Measurements from ENCODE around the gene HOXC10. TPM values are rescaled to one million over a fixed set of nuclear protein-coding genes. Genes with fewer than 3 reads are reported as not detected.

The HOXC10 gene
- total and polyA plus RNA-seq, 2 donors (not counting 3 experiments of a cell fraction or from before 2014, with no cell fraction given), result 0.18 TPM; not detected in 1

DNA sequence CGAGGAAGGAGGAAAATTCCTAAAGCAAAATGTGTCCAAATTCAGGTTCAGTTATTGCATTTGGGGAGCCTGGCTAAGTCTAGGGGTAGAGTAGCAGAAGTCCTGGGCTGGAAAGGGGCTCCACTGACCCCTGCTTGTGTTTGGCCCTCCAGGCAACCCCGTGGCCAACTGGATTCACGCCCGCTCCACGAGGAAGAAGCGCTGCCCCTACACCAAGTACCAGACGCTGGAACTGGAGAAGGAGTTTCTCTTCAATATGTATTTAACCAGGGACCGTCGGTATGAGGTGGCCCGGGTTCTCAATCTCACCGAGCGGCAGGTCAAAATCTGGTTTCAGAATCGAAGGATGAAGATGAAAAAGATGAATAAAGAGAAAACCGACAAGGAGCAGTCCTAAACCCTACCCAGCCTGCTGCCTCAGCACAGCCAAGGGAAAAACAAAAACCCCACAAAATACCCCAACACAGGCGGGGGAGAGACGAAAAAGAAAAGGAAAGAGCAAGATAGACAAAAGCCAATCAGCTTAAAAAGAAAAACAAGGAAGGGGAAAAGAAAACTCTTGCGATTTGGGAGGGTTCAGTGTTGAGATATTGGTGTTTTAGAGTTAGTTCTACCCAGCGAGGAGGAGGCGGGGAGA is 17.4 kb downstream of the HOXC10 start:
- intact Hi-C loops (cut with micrococcal nuclease), result loop anchor here (10.0 kb wide), 1 partner anchor 362 kb away; the partner anchor contains the start of gene GPR84
- POLR2A ChIA-PET, result no interaction called here
- FAIRE-seq, result no peak

More for the DNA sequence above, 17.4 kb downstream of the HOXC10 start:
- no peak for DNase-seq (ENCODE audit: low read depth, low spot score)
- dilution Hi-C loops (cut with MboI; ENCODE audit: extremely low pct_ligation_motif_present, low sequenced_read_pairs), result no loop called here
- Histone ChIP-seq H3K36me3 (ENCODE audit: control insufficient read depth in 2 of 2, extremely low read depth in 1 of 2, insufficient read depth in 2 of 2, low read length in 2 of 2) (no peaks in the 10 kb centered on the region), H3K9me3 (replicated peaks; ENCODE audit: control insufficient read depth, insufficient read depth, low read length) (no peaks in the 10 kb centered on the region), H3K4me1 (ENCODE audit: control insufficient read depth, extremely low read depth, insufficient read depth, low read length) (no peaks in the 10 kb centered on the region), H3K9ac (replicated peaks; ENCODE audit: extremely low read depth, insufficient read depth, low read length) (no peak overlapping the region), H2AFZ (ENCODE audit: low read depth, low read length) (no peak overlapping the region), H3K4me3 (replicated peaks in 1 of 3; ENCODE audit: insufficient read depth in 1 of 3, low read depth in 1 of 3, low read length in 3 of 3) (no peak overlapping the region), H3K27me3 (ENCODE audit: control insufficient read depth in 2 of 2, insufficient read depth in 2 of 2, low read length in 2 of 2) (peaks cover 76 to 95% of the 10 kb centered on the region in 2 experiments), H3K9me1 (replicated peaks; ENCODE audit: control insufficient read depth, extremely low read depth, insufficient read depth, low read length) (no peaks in the 10 kb centered on the region), H4K20me1 (replicated peaks; ENCODE audit: control insufficient read depth, extremely low read depth, insufficient read depth, low read length) (no peaks in the 10 kb centered on the region), H3K27ac (ENCODE audit: insufficient read depth, low read depth, low read length) (no peak overlapping the region), H3K79me2 (ENCODE audit: control insufficient read depth, insufficient read depth, low read length) (no peaks in the 10 kb centered on the region), H3K4me2 (ENCODE audit: insufficient read depth, low read length) (no peak overlapping the region)
- BruUV-seq (replicated peaks), result no TSS peak
- TF ChIP-seq EZH2 (IDR thresholded peaks at IDR 0.05; ENCODE audit: borderline replicate concordance, low read depth, low read length, severe bottlenecking) (no peak), FOS (IDR thresholded peaks at IDR 0.05; ENCODE audit: borderline replicate concordance, insufficient read depth, low read length) (no peak), GATA2 (IDR thresholded peaks at IDR 0.05; ENCODE audit: insufficient read depth, insufficient read length, low read depth, low read length) (no peak), CTCF (IDR thresholded peaks at IDR 0.05; ENCODE audit: extremely low read depth in 1 of 2, insufficient read depth in 1 of 2, low read depth in 1 of 2, low read length in 2 of 2) (no peak), POLR2A (IDR thresholded peaks at IDR 0.05; ENCODE audit: low read depth, low read length) (no peak), MYC (IDR thresholded peaks at IDR 0.05; ENCODE audit: low read depth, low read length) (no peak), POLR2AphosphoS5 (IDR thresholded peaks at IDR 0.05; ENCODE audit: insufficient read depth, low read depth, low read length) (no peak), JUN (IDR thresholded peaks at IDR 0.05; ENCODE audit: borderline replicate concordance, insufficient read depth, insufficient read length, low read depth) (no peak)
- TF ChIP-seq, protein P1, sequence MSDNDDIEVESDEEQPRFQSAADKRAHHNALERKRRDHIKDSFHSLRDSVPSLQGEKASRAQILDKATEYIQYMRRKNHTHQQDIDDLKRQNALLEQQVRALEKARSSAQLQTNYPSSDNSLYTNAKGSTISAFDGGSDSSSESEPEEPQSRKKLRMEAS (IDR thresholded peaks at IDR 0.05; ENCODE audit: insufficient read depth, insufficient read length), result no peak
- CTCF ChIA-PET, result interaction anchor here (0.8 to 17.0 kb wide), 4 partner anchors 16 to 205 kb away, joined by 3 to 616 read pairs (median 4); partner anchors contain the start of genes HOXC10 and SMUG1

Data from endothelial cell of umbilical vein (primary cell).